K562 (cell line): ENCODE results near the gene ZNF609. TPM values are rescaled to one million over a fixed set of nuclear protein-coding genes. Genes with fewer than 3 reads are reported as not detected.

ENCODE experiments used
- ATAC-seq: fragments of 200-7000 bp; cut with Tn5 transposase; 3 replicates; pipeline ENCODE4 v1.9.1; 2020; ENCODE audit warnings: moderate library complexity
- BruUV-seq: library from RNA; stranded (reverse); fragments of 400-500 nt; replicated peaks from 2 replicates; lab custom pipeline; 2021; lab: Mats Ljungman, UMichigan
- CTCF ChIA-PET: fragments of 300-600 bp; formaldehyde crosslinking; extraction: SDS; loops from one replicate; lab custom pipeline; 2021; ENCODE audit warnings: low intra/inter-chr PET ratio; lab: Yijun Ruan, JAX
- POLR2A ChIA-PET: fragments of 300-600, 350-650 bp; sonication (Branson Sonifier 250); formaldehyde crosslinking; extraction: SDS; loops from one replicate; lab custom pipeline; 2021; ENCODE audit warnings: antibody characterized with exemption, inconsistent platforms; lab: Yijun Ruan, JAX
- DNase-seq, 4 experiments: peaks; one replicate each; pipeline versions ENCODE4 v3.0.0 to v3.0.0-alpha.2; 2011 to 2018; ENCODE audit warnings: low spot score in 3 of 4, mixed read lengths in 3 of 4; ENCODE audit errors: extremely low read depth in 1 of 4
- FAIRE-seq: peaks from 2 replicates; lab custom pipeline; 2011; peaks lifted over from hg19 to GRCh38; lab: Jason Lieb, UNC
- H2AFZ ChIP-seq: 2 replicates; pipeline ENCODE4 v1.6.0; 2011; ENCODE audit warnings: low read depth, low read length, control low read depth, inconsistent platforms
- H3K27ac ChIP-seq: fragments of 200-600 bp; 3 replicates; pipeline ENCODE4 v1.8.0; 2011; ENCODE audit warnings: low read depth, mild to moderate bottlenecking, control low read depth, inconsistent platforms, low read length, moderate library complexity, mixed read lengths; ENCODE audit errors: extremely low read depth
- H3K27me3 ChIP-seq, 2 experiments: fragments of 300-600 bp in 1 of 2; 2 replicates in 1 of 2; 3 replicates in 1 of 2; pipeline versions ENCODE4 v1.6.0 to v1.8.0; 2011; ENCODE audit warnings: inconsistent platforms in 2 of 2, low read length in 2 of 2, mild to moderate bottlenecking in 1 of 2, mixed read lengths in 1 of 2, moderate library complexity in 1 of 2; ENCODE audit not compliant: control insufficient read depth in 2 of 2, insufficient read depth in 2 of 2
- H3K36me3 ChIP-seq: fragments of 300-600 bp; 3 replicates; pipeline ENCODE4 v1.8.0; 2011; ENCODE audit warnings: mild to moderate bottlenecking, low read length, inconsistent platforms; ENCODE audit not compliant: control insufficient read depth, insufficient read depth
- H3K4me1 ChIP-seq, 2 experiments: fragments of 200-600 bp in 1 of 2; replicated peaks in 1 of 2; 2 replicates in 1 of 2; 3 replicates in 1 of 2; pipeline versions ENCODE4 v1.5.1 to v1.8.0; 2011; ENCODE audit warnings: inconsistent platforms in 2 of 2, low read length in 2 of 2, mild to moderate bottlenecking in 1 of 2, mixed read lengths in 1 of 2, moderate library complexity in 1 of 2; ENCODE audit not compliant: control insufficient read depth in 2 of 2, insufficient read depth in 2 of 2
- H3K4me2 ChIP-seq: 2 replicates; pipeline ENCODE4 v1.6.1; 2011; ENCODE audit warnings: low read length, control low read depth, inconsistent platforms, mixed read lengths; ENCODE audit not compliant: insufficient read depth
- H3K4me3 ChIP-seq: fragments of 200-600 bp; sonication (generic), shearing (Covaris generic); 2 replicates; pipeline ENCODE4 v1.5.1; 2016; ENCODE audit warnings: control low read depth, inconsistent platforms
- H3K79me2 ChIP-seq: fragments of 200-600 bp; 3 replicates; pipeline ENCODE4 v1.8.0; 2011; ENCODE audit warnings: low read length, inconsistent platforms; ENCODE audit not compliant: control insufficient read depth, insufficient read depth
- H3K9ac ChIP-seq, 2 experiments: 2 replicates each; pipeline versions ENCODE4 v1.6.0 to v1.6.1; 2011; ENCODE audit warnings: low read depth in 2 of 2, low read length in 2 of 2, control low read depth in 1 of 2, inconsistent platforms in 1 of 2, mild to moderate bottlenecking in 1 of 2, mixed read lengths in 1 of 2; ENCODE audit not compliant: insufficient read depth in 1 of 2
- H3K9me1 ChIP-seq: one replicate; pipeline ENCODE4 v1.6.0; 2011; ENCODE audit warnings: inconsistent platforms, mild to moderate bottlenecking, low read length, moderate library complexity; ENCODE audit not compliant: control insufficient read depth, insufficient read depth
- H3K9me3 ChIP-seq: replicated peaks from 2 replicates; pipeline ENCODE4 v1.5.1; 2011; ENCODE audit warnings: low read depth, low read length, inconsistent platforms; ENCODE audit not compliant: control insufficient read depth, insufficient read depth
- H4K20me1 ChIP-seq: replicated peaks from 2 replicates; pipeline ENCODE4 v1.6.1; 2011; ENCODE audit warnings: low read length, inconsistent platforms, mixed read lengths; ENCODE audit not compliant: control insufficient read depth, insufficient read depth
- ARNT ChIP-seq, 2 experiments: fragments of 450-650 bp; IDR thresholded peaks; 2 replicates each; pipeline ENCODE4 v1.6.1; 2016; ENCODE audit warnings: mild to moderate bottlenecking in 1 of 2
- C11orf30 ChIP-seq: fragments of 450-650 bp; IDR thresholded peaks from 2 replicates; pipeline ENCODE4 v1.6.1; 2016; ENCODE audit warnings: low read depth, mild to moderate bottlenecking
- CAMTA2 ChIP-seq: fragments of 250-450 bp; sonication (Bioruptor Pico); conservative IDR thresholded peaks from 2 replicates; pipeline ENCODE4 v1.5.1; 2022
- CSDE1 ChIP-seq, 2 experiments: fragments of 450-650 bp; IDR thresholded peaks; 2 replicates each; pipeline ENCODE4 v1.6.1; 2016; ENCODE audit warnings: mild to moderate bottlenecking in 1 of 2
- DPF2 ChIP-seq: fragments of 450-650 bp; IDR thresholded peaks from 2 replicates; pipeline ENCODE4 v1.6.1; 2016
- E2F8 ChIP-seq: fragments of 450-650 bp; IDR thresholded peaks from 2 replicates; pipeline ENCODE4 v1.7.1; 2018; ENCODE audit warnings: mild to moderate bottlenecking, low read depth; ENCODE audit not compliant: partially characterized antibody
- ELK1 ChIP-seq: sonication (generic); formaldehyde crosslinking; IDR thresholded peaks from 2 replicates; pipeline ENCODE4 v1.8.1; 2022; ENCODE audit warnings: missing genetic modification reagents
- HEY1 ChIP-seq: fragments of 250-450 bp; sonication (Bioruptor Pico); IDR thresholded peaks from 2 replicates; pipeline ENCODE4 v1.5.0; 2020; ENCODE audit warnings: mild to moderate bottlenecking, moderate library complexity, borderline replicate concordance
- JUND ChIP-seq, 2 experiments: IDR thresholded peaks; 2 replicates in 1 of 2; 3 replicates in 1 of 2; pipeline ENCODE4 v1.6.1; 2011; ENCODE audit warnings: borderline replicate concordance in 2 of 2, low read depth in 2 of 2, low read length in 2 of 2, improper control_type of control experiment in 1 of 2, missing biosample characterization in 1 of 2, missing genetic modification characterization in 1 of 2, missing genetic modification reagents in 1 of 2
- KDM4B ChIP-seq, 2 experiments: fragments of 450-650 bp in 1 of 2; sonication (generic) in 1 of 2; IDR thresholded peaks; 2 replicates each; pipeline ENCODE4 v1.6.1; 2016 to 2017; ENCODE audit warnings: borderline replicate concordance in 2 of 2, antibody characterized with exemption in 1 of 2, low read depth in 1 of 2, mild to moderate bottlenecking in 1 of 2
- MECOM ChIP-seq: fragments of 250-450 bp; sonication (Bioruptor Pico); IDR thresholded peaks from 2 replicates; pipeline ENCODE4 v1.8.0; 2022; ENCODE audit warnings: inconsistent platforms
- NBN ChIP-seq: fragments of 450-650 bp; IDR thresholded peaks from 2 replicates; pipeline ENCODE4 v1.6.1; 2016; ENCODE audit warnings: low read depth, mild to moderate bottlenecking
- PYGO2 ChIP-seq: fragments of 450-650 bp; IDR thresholded peaks from 2 replicates; pipeline ENCODE4 v1.6.1; 2016; ENCODE audit warnings: mild to moderate bottlenecking, missing genetic modification characterization, moderate library complexity, missing compliant biosample characterization
- SMARCA4 ChIP-seq: fragments of 450-650 bp; IDR thresholded peaks from 2 replicates; pipeline ENCODE4 v1.6.1; 2016
- TAL1 ChIP-seq: fragments of 450-650 bp; IDR thresholded peaks from 2 replicates; pipeline ENCODE4 v1.6.1; 2016; ENCODE audit warnings: mild to moderate bottlenecking
- ZFPM2 ChIP-seq: fragments of 250-450 bp; sonication (Bioruptor Pico); IDR thresholded peaks from 2 replicates; pipeline ENCODE4 v1.5.1; 2022; ENCODE audit warnings: mild to moderate bottlenecking
- WGBS: fragments of 100-300 bp; shearing (Covaris generic); methylation state at CpG from one replicate; pipeline ENCODE4 v1.1.6; 2016; ENCODE audit warnings: low coverage, mixed read lengths; ENCODE audit not compliant: insufficient coverage; ENCODE audit errors: missing lambda C conversion rate; 5-methylcytosine and 5-hydroxymethylcytosine counted together
- in situ Hi-C: fragments of 300-500 bp; cut with MboI; formaldehyde crosslinking; loops from 4 replicates; pipeline ENCODE4 v1.15.0; 2018; ENCODE audit warnings: inconsistent platforms, mixed read lengths
- intact Hi-C: fragments of 100-400 bp; cut with micrococcal nuclease; formaldehyde crosslinking; loops from 2 replicates; pipeline ENCODE4 v1.14.2; 2022
- polyA plus RNA-seq, 8 experiments: library from polyadenylated mRNA; depleted of rRNA in 4 of 8; stranded (reverse) in 5 of 8; unstranded in 3 of 8; fragments of >200 nt; fragmentation: Nextera tagmentation in 2 of 8; fragmentation: Illumina TruSeq in 1 of 8; extraction: Ambion mirVana in 2 of 8; extraction: Trizol in 1 of 8; gene quantifications; 2 replicates each; pipeline versions ENCODE4 v1.2.1 to v1.2.3, GENCODE V29; 2011 to 2014; ENCODE audit warnings: inconsistent platforms in 1 of 8, missing spikeins in 1 of 8
- total RNA-seq, 7 experiments: library from RNA; depleted of rRNA in 6 of 7; stranded (reverse); fragments of >200 nt in 6 of 7; fragmentation: Illumina TruSeq in 2 of 7; extraction: Trizol in 2 of 7; gene quantifications; 2 replicates each; pipeline versions ENCODE4 v1.2.1 to v1.2.3, GENCODE V29; 2011 to 2021; ENCODE audit warnings: low replicate concordance in 1 of 7
- TF ChIP-seq, protein P1 (sequence below): sonication (generic); IDR thresholded peaks from 2 replicates; pipeline ENCODE4 v1.6.1; 2016
- TF ChIP-seq, protein P2 (sequence below): fragments of 450-650 bp; IDR thresholded peaks from one replicate; pipeline ENCODE4 v1.6.1; 2018; ENCODE audit warnings: mild to moderate bottlenecking, moderate library complexity; ENCODE audit not compliant: partially characterized antibody

Gene ZNF609
- total and polyA plus RNA-seq, 9 of the 15 experiments (the other 6 are each of a cell fraction or from before 2014, with no cell fraction given), result 3.0 to 38.7 (median 17.8) TPM

- peaks cover 91% of the 10 kb centered on the region for H3K79me2 ChIP-seq
- FAIRE-seq, result peak; percentile 70
- no TSS peak for BruUV-seq
- no peaks in the 10 kb centered on the region for H3K9me3 ChIP-seq
- WGBS, result 3% methylated on average over 2 of the region's 2 CpGs
- no peak overlapping the region for H3K4me3 ChIP-seq
- POLR2A ChIA-PET, result interaction anchor here (1.0 kb wide), 2 partner anchors 9 to 43 kb away, joined by 5 read pairs; no protein-coding TSS in a partner anchor
- H2AFZ ChIP-seq, result no peak overlapping the region
- peak in 2 of 4 experiments; percentile 16 to 34 for DNase-seq
- no peaks in the 10 kb centered on the region for H3K9me1 ChIP-seq
- H3K4me1 ChIP-seq, result peaks cover 3 to 38% of the 10 kb centered on the region in 2 experiments
- H3K36me3 ChIP-seq, result peaks cover 7% of the 10 kb centered on the region
- no peak overlapping the region; a peak in 1 of 4 replicates for H3K9ac ChIP-seq
- intact Hi-C loops (loop anchor here (10.0 kb wide), 1 partner anchor 126 kb away; no protein-coding TSS in a partner anchor), in situ Hi-C loops (no loop called here)
- H3K4me2 ChIP-seq, result no peak overlapping the region; the same call in 1 of the 2 replicates
- H3K27ac ChIP-seq, result peak overlapping the region; percentile 39; the same call in 2 of the 3 replicates
- ATAC-seq, result peak; percentile 42
- H4K20me1 ChIP-seq, result no peaks in the 10 kb centered on the region
- H3K27me3 ChIP-seq, result no peaks in the 10 kb centered on the region
- CTCF ChIA-PET, result no interaction called here
- TF ChIP-seq ARNT (IDR thresholded peaks at IDR 0.05) (no peak), CSDE1 (IDR thresholded peaks at IDR 0.05) (no peak), JUND (IDR thresholded peaks at IDR 0.05; ENCODE audit: borderline replicate concordance, low read depth, low read length) (peak; percentile 32; the same call in 1 of the 2 replicates), JUND (tag; IDR thresholded peaks at IDR 0.05; ENCODE audit: borderline replicate concordance, low read depth, low read length) (no peak; the same call in 2 of the 3 replicates), DPF2 (peak; percentile 65; the same call in 1 of the 2 replicates), E2F8 (no peak), C11orf30 (no peak), ELK1 (CRISPR knock-in tag) (no peak), PYGO2 (tag) (no peak), NBN (no peak), ZFPM2 (CRISPR knock-in tag) (no peak), MECOM (CRISPR knock-in tag) (0 out of 2 replicates have a peak, but pooled peaks have one; percentile 43), HEY1 (CRISPR knock-in tag) (no peak), SMARCA4 (peak; percentile 65; the same call in 1 of the 2 replicates), CAMTA2 (CRISPR knock-in tag) (no peak), KDM4B (IDR thresholded peaks at IDR 0.05; ENCODE audit: borderline replicate concordance in 2 of 2, low read depth in 1 of 2) (no peak), TAL1 (peak; percentile 53)
- TF ChIP-seq, protein P1, sequence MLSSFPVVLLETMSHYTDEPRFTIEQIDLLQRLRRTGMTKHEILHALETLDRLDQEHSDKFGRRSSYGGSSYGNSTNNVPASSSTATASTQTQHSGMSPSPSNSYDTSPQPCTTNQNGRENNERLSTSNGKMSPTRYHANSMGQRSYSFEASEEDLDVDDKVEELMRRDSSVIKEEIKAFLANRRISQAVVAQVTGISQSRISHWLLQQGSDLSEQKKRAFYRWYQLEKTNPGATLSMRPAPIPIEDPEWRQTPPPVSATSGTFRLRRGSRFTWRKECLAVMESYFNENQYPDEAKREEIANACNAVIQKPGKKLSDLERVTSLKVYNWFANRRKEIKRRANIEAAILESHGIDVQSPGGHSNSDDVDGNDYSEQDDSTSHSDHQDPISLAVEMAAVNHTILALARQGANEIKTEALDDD, result peak; percentile 92
- TF ChIP-seq, protein P2, sequence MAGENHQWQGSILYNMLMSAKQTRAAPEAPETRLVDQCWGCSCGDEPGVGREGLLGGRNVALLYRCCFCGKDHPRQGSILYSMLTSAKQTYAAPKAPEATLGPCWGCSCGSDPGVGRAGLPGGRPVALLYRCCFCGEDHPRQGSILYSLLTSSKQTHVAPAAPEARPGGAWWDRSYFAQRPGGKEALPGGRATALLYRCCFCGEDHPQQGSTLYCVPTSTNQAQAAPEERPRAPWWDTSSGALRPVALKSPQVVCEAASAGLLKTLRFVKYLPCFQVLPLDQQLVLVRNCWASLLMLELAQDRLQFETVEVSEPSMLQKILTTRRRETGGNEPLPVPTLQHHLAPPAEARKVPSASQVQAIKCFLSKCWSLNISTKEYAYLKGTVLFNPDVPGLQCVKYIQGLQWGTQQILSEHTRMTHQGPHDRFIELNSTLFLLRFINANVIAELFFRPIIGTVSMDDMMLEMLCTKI, result no peak
Observed at GRCh38 chr15:64560998-64561397, 100.6 kb downstream of the ZNF609 start.
